Mesodermal cell (in vitro differentiated cells): ENCODE measurements around the gene LRRTM4. TPM values are rescaled to one million over a fixed set of nuclear protein-coding genes. Genes with fewer than 3 reads are reported as not detected.
A peak's percentile ranks its signal among the peaks of the same experiment; 100 is the strongest.

Experiments
- H3K27ac ChIP-seq: 2 replicates; pipeline ENCODE4 v1.7.0; 2013; ENCODE audit warnings: mild to moderate bottlenecking, low read depth, low read length, moderate library complexity; ENCODE audit not compliant: severe bottlenecking
- H3K36me3 ChIP-seq: 2 replicates; pipeline ENCODE4 v1.7.1; 2013; ENCODE audit warnings: mild to moderate bottlenecking, low read length, moderate library complexity; ENCODE audit not compliant: control insufficient read depth, insufficient read depth
- H3K4me1 ChIP-seq: one replicate; pipeline ENCODE4 v1.7.1; 2013; ENCODE audit warnings: mild to moderate bottlenecking, low read length; ENCODE audit not compliant: insufficient read depth, control insufficient read depth, poor library complexity, severe bottlenecking
- H3K4me3 ChIP-seq: 2 replicates; pipeline ENCODE4 v1.7.0; 2013; ENCODE audit warnings: low read length, control low read depth, mild to moderate bottlenecking; ENCODE audit not compliant: insufficient read depth, poor library complexity, severe bottlenecking; ENCODE audit errors: extremely low read depth
- H3K9me3 ChIP-seq: 2 replicates; pipeline ENCODE4 v1.7.1; 2013; ENCODE audit warnings: mild to moderate bottlenecking, low read length, moderate library complexity; ENCODE audit not compliant: control insufficient read depth
- WGBS, 2 experiments: methylation state at CpG; one replicate each; pipeline ENCODE4 v1.1.5; 2013; ENCODE audit warnings: missing lambda C conversion rate in 2 of 2; ENCODE audit not compliant: insufficient coverage in 2 of 2; 5-methylcytosine and 5-hydroxymethylcytosine counted together
- polyA plus RNA-seq, 2 experiments: library from polyadenylated mRNA; stranded (reverse); fragments of 50-300 nt; gene quantifications; one replicate each; pipeline ENCODE4 v1.2.3, GENCODE V29; 2013

The LRRTM4 gene
- 5.5 TPM for polyA plus RNA-seq (2013, experiment 1 of 2)
- 3.9 TPM for polyA plus RNA-seq (2013, experiment 2 of 2)

DNA sequence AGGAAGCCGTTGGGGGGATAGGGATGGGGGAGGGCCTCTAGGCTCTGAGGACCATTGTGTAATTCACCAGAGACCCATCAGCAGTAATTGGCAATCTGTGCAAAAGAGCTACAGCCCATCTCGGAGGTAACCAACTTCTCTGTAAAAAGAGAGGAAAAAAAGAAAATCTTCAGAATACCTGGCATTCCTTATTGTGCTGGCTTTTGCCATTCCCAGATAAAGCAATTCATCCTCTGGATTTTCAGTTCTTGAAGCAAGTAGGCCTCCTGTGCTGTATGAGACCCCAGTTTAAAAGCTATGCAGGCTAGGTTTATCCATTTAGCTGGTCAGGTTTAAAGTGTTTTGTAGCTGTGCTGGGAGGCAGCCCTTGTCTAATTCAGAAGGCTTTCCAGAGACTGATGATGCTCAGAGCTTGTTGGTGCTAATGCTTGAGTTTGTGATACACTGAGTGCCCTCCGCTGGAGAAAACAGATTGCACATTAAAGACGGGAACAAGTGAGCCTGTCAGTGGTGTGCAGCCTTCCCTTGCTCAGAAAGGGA lies at the start of gene LRRTM4:
TSS of gene LRRTM4 (minus strand) at position 446 of the 540 bp plus-strand sequence.
- H3K36me3 ChIP-seq = peaks cover 3% of the 10 kb centered on the region
- peak within 1 kb of the TSS; percentile 22 for H3K4me3 ChIP-seq
- H3K4me1 ChIP-seq = peaks cover 21% of the 10 kb centered on the region
- H3K9me3 ChIP-seq = no peaks in the 10 kb centered on the region
- WGBS, 2 experiments = 7 to 9% methylated on average over 3 of the region's 4 CpGs
- peak within 1 kb of the TSS; percentile 87 for H3K27ac ChIP-seq

DNA sequence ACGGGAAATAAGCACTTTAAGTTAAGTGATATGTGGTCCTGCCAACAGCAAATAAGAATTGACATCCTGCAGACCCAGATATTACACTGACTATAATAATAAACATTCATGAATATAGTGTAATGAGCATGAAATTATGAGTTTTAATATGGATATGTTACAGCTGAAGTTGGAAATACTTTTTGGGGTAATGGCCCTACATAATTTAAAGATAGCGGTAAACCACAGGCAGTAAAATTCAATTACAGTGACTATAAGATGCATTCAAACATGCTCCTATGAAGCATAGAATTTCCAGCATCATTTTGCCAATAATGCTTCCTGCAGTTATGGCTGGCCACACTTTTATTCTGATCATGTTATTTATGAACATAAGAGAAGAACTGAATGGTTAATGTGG lies 49.4 kb upstream of the LRRTM4 start:
- H3K9me3 ChIP-seq = no peaks in the 10 kb centered on the region
- H3K4me3 ChIP-seq = no peak overlapping the region
- H3K36me3 ChIP-seq = no peaks in the 10 kb centered on the region
- no peak overlapping the region for H3K27ac ChIP-seq
- no peaks in the 10 kb centered on the region for H3K4me1 ChIP-seq
- no CpG with 5 or more reads among the region's 2 CpGs for WGBS, 2 experiments

DNA sequence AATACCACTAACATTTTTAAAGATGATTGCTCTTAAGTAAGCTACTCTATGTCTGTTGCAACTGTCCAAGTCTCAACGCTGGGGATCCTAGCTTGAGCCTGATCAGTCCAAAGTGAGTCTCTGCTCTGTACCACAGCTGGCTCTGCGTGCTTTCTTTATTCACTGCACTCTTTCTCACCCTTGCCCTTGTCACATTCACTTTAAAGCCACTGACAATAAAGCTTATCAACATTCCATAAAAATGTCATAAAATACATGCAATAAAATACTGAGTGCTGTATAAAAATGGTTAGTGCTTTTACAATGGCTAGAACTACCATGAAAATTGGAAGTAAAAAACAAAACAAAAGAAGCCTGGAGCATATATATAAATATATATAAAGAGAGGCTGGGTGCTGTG lies 45.5 kb upstream of the LRRTM4 start:
- H3K27ac ChIP-seq = no peak overlapping the region
- H3K4me3 ChIP-seq = no peak overlapping the region
- no peaks in the 10 kb centered on the region for H3K36me3 ChIP-seq
- WGBS, 2 experiments = 80% methylated on average over 1 to 2 of the region's 2 CpGs
- H3K9me3 ChIP-seq = no peaks in the 10 kb centered on the region
- H3K4me1 ChIP-seq = no peaks in the 10 kb centered on the region

DNA sequence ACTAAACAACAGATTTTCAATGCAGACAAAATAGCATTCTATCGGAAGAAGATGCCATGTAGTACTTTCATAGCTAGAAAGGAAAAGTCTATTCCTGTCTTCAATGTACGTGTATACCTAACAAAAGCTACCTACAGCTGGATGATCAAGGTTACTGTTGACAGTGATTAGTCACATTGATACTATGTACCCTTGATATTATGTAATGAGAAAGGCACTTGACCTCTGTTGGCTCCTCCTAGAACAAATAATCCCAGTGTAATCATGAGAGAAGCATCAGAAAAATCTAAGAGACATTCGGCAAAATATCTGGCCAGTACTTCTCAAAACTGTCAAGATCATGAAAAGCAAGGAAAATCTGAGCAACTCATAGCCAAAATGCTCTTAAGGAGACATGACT lies 44.4 kb upstream of the LRRTM4 start:
- Histone ChIP-seq H3K4me3 (no peak overlapping the region), H3K4me1 (no peaks in the 10 kb centered on the region), H3K36me3 (no peaks in the 10 kb centered on the region), H3K27ac (no peak overlapping the region), H3K9me3 (no peaks in the 10 kb centered on the region)
- 92% methylated on average over 2 of the region's 3 CpGs; no CpG with 5 or more reads in 1 of the 2 experiments for WGBS, 2 experiments

DNA sequence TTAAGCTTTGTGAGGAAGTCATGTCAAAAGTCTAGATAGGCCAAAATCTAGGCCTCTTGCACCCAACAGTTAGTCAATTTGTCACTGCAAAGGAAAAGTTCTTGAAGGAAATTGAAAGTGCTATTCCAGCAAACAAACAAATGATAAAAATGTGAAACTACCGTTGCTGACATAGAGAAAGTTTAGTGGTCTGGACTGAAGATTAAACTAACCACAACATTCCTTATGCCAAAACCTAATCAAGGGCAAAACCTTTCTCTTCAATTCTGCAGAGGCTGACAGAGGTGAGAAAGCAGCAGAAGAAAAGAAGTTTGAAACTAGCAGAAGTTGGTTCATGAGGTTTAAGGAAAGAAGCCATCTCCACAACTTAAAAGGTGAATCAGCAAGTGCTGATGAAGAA lies 44.0 kb upstream of the LRRTM4 start:
- WGBS, 2 experiments = 100% methylated on average over 1 of the region's 1 CpG; no CpG with 5 or more reads in 1 of the 2 experiments
- Histone ChIP-seq H3K4me3 (no peak overlapping the region), H3K4me1 (no peaks in the 10 kb centered on the region), H3K36me3 (no peaks in the 10 kb centered on the region), H3K27ac (no peak overlapping the region), H3K9me3 (no peaks in the 10 kb centered on the region)

DNA sequence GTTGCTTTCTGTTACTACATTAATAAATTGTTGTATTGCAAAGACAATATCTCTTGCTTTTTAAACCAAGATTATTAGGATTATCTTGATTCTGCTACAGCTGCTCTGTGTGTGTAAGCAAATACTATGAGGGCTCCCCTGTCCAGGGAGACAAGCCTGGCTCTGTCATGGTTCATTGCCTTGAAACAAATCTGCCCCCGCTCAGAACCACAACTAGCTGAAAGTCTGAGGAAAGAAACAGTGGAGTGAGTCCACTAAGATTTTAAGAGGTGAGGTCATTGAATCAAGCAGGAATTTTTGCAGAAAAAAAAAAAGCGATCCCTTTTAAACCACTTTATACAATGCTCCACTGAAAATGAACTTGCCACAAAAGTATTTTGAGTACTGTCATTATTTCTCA lies 30.8 kb upstream of the LRRTM4 start:
- Histone ChIP-seq H3K27ac (peak overlapping the region; percentile 23), H3K9me3 (no peaks in the 10 kb centered on the region), H3K4me3 (no peak overlapping the region), H3K36me3 (no peaks in the 10 kb centered on the region), H3K4me1 (no peaks in the 10 kb centered on the region)
- 83 to 100% methylated on average over 1 of the region's 2 CpGs for WGBS, 2 experiments

DNA sequence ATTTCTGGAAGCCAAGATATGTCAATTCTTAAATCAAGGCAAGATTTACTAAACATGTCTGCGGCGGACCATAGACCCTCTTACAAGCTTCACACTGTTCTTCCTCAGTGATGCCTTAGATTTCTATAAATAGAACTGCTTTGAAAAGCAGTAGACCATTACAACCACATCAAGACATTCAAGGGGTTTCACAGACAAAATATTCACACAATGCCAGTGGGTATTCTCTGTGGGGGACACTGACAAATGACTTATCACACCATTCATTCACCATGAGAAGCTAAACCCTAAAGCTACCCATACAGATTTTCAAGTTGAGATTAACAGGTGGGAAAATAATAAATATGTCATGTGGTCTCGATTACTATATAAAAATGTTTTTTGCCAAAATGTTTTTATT lies 15.9 kb upstream of the LRRTM4 start:
- 83% methylated on average over 2 of the region's 3 CpGs; no CpG with 5 or more reads in 1 of the 2 experiments for WGBS, 2 experiments
- H3K4me1 ChIP-seq = no peaks in the 10 kb centered on the region
- H3K36me3 ChIP-seq = no peaks in the 10 kb centered on the region
- H3K4me3 ChIP-seq = no peak overlapping the region
- H3K9me3 ChIP-seq = peaks cover 2% of the 10 kb centered on the region
- no peak overlapping the region for H3K27ac ChIP-seq

DNA sequence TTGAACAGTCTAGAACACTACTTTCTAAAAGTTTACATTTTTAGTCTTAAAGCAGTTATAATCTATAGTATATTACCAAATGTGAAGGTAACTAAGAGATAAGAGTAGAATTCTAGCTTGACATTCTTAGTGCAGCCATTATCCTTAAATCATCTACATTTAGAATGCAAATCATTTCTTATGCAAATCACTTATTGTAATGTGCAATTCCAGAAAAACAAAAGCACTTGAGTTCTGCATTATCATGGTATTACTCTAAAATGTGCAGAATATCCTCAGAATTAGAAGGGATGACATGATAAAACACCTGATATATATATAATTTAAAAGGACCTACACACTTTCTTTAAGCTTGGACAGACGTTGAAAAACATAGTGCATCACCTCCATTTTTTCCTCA lies 712 bp upstream of the LRRTM4 start:
- Histone ChIP-seq H3K27ac (no peak overlapping the region), H3K9me3 (no peaks in the 10 kb centered on the region), H3K4me1 (peaks cover 21% of the 10 kb centered on the region), H3K36me3 (peaks cover 3% of the 10 kb centered on the region), H3K4me3 (no peak overlapping the region)
- 40% methylated on average over 1 of the region's 1 CpG; no CpG with 5 or more reads in 1 of the 2 experiments for WGBS, 2 experiments

DNA sequence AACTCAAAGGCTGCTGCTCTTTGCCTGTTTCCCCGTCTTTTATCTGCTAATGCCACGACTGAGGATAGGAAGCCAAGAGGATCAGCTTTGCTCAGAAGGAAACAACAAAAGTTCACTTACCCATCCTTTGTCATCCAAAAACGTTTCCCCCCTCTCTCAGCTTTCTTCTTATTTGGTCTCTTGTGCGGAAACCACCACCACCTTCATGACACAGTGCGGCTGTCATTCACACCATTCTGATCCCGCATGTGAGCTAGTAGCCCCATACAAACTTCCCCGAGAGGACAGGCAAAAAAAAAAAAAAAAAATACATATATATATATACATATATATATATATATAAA lies 656 bp downstream of the LRRTM4 start:
- Histone ChIP-seq H3K27ac (peak overlapping the region; percentile 86), H3K36me3 (peaks cover 3% of the 10 kb centered on the region), H3K4me3 (peak overlapping the region; percentile 22), H3K4me1 (peaks cover 21% of the 10 kb centered on the region), H3K9me3 (no peaks in the 10 kb centered on the region)
- 6 to 13% methylated on average over 2 to 5 of the region's 7 CpGs for WGBS, 2 experiments

DNA sequence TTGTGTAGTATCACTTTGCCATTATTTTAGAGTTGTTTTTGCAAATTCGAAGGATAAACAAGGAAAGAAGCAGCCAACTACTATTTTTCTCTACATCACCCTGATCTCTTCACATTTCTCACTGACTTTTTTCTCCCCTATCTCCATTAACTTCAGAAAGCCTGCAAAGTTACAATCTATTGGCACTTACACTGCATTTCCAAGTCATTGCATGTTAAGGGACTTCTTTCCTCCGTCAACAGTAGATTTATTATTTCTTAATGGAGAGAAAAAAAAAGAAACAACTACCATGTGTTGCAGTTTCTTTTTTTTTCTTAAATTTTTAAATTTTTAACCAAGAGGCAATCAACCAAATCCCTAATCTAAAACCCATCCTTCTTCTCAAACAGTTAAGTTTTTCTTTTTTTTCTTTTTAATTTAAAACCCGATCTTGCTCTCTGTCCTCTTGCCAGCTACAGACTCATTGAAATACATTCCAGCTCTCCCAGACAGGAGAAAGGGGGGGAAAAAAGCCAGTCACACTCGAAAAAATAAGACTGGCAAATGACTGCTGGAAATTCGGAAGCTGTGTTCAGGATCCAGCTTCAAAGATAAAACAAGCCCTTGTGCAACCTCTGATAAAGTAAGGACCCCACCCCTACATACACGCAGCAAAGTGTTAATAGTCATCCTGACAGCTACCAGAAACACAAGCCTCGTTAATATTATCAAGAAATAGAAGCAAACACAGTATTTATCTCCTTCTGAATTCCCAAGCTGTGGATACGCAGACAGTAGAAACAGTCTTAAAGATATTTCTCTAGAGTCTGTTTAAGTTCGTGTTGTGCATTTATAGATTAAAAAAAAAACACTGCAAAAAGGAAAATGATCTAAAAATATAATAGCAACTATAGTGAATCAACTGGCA lies 1.3 kb downstream of the LRRTM4 start:
- WGBS, 2 experiments = 10 to 14% methylated on average over 1 to 2 of the region's 9 CpGs
- H3K27ac ChIP-seq = peak overlapping the region; percentile 86
- H3K4me1 ChIP-seq = peaks cover 21% of the 10 kb centered on the region
- peak overlapping the region; percentile 22 for H3K4me3 ChIP-seq
- H3K9me3 ChIP-seq = no peaks in the 10 kb centered on the region
- peaks cover 3% of the 10 kb centered on the region for H3K36me3 ChIP-seq
